Endothelial cell (in vitro differentiated cells): ENCODE measurements around the gene ZNF780B. TPM values are rescaled to one million over a fixed set of nuclear protein-coding genes. Genes with fewer than 3 reads are reported as not detected.

Experiments used
- DNase-seq: peaks from one replicate; pipeline ENCODE4 v3.0.0; 2021; ENCODE audit warnings: low spot score
- H3K27ac Mint-ChIP-seq: one replicate; pipeline ENCODE4 v1.8.0; 2021; ENCODE audit warnings: mixed read lengths, inconsistent platforms; ENCODE audit not compliant: unreplicated experiment
- H3K27me3 Mint-ChIP-seq: one replicate; pipeline ENCODE4 v1.8.0; 2021; ENCODE audit warnings: mild to moderate bottlenecking, moderate library complexity, mixed read lengths, inconsistent platforms; ENCODE audit not compliant: unreplicated experiment
- H3K36me3 Mint-ChIP-seq: one replicate; pipeline ENCODE4 v1.8.0; 2021; ENCODE audit warnings: mild to moderate bottlenecking, low read depth, mixed read lengths, inconsistent platforms; ENCODE audit not compliant: unreplicated experiment
- H3K4me1 Mint-ChIP-seq: one replicate; pipeline ENCODE4 v1.8.0; 2021; ENCODE audit warnings: mild to moderate bottlenecking, mixed read lengths, inconsistent platforms; ENCODE audit not compliant: unreplicated experiment
- H3K4me3 Mint-ChIP-seq: one replicate; pipeline ENCODE4 v1.8.0; 2021; ENCODE audit warnings: mild to moderate bottlenecking, mixed read lengths, inconsistent platforms; ENCODE audit not compliant: unreplicated experiment
- H3K9me3 Mint-ChIP-seq: one replicate; pipeline ENCODE4 v1.8.0; 2021; ENCODE audit warnings: mixed read lengths, inconsistent platforms; ENCODE audit not compliant: unreplicated experiment
- CTCF ChIP-seq: fragments of 200-600 bp; sonication (generic); IDR thresholded peaks from one replicate; pipeline ENCODE4 v1.5.0; 2021; ENCODE audit warnings: antibody characterized with exemption; ENCODE audit not compliant: unreplicated experiment
- total RNA-seq: library from RNA; stranded (reverse); fragmentation: NEBNext Ultra II Directional; extraction: Animal tissue kit (Norgen Biotek cat#: 25700); gene quantifications from one replicate; pipeline ENCODE4 v1.2.1, GENCODE V29; 2021; ENCODE audit not compliant: unreplicated experiment

ZNF780B gene
- total RNA-seq, 1 donor from 2014 or later: 22.6 TPM

- Mint-ChIP-seq H3K27me3 (peaks cover 7% of the 10 kb centered on the region), H3K9me3 (peaks cover 7% of the 10 kb centered on the region), H3K4me3 (no peak overlapping the region), H3K36me3 (peaks cover 6% of the 10 kb centered on the region), H3K27ac (no peak overlapping the region), H3K4me1 (peaks cover 16% of the 10 kb centered on the region)
- TF ChIP-seq CTCF: no peak
- DNase-seq: no peak
Observed at GRCh38 chr19:40059624-40060023, 3.6 kb upstream of the ZNF780B start.

DNA sequence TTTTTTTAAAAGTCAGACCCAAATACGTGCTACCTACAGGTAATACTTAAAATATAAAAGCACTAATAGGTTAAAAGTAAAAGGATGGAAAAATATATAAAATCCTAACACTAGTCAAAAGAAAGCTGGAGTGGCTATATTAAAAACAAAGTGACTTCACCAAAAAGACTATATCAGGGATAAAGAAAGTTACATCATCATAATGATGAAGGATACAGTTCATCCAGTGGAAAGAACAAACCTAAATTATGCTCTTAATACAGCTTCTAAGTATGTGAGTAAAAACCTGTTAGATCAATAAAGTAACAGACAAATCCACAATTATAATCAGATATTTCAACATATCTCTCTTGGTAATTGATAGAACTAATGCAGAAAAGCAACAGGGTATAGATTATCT, 1.1 kb upstream of the ZNF780B start:
- TF ChIP-seq CTCF: no peak
- H3K9me3 Mint-ChIP-seq: peaks cover 7% of the 10 kb centered on the region

GRCh38 chr19:40056505-40056904, 474 bp upstream of the ZNF780B start:
- H3K36me3 Mint-ChIP-seq: peaks cover 6% of the 10 kb centered on the region
- DNase-seq: no peak
- no peak for TF ChIP-seq CTCF
- peak overlapping the region; percentile 71 for H3K27ac Mint-ChIP-seq
- peaks cover 7% of the 10 kb centered on the region for H3K27me3 Mint-ChIP-seq
- H3K9me3 Mint-ChIP-seq: peaks cover 7% of the 10 kb centered on the region
- peak overlapping the region; percentile 100 for H3K4me3 Mint-ChIP-seq
- H3K4me1 Mint-ChIP-seq: peaks cover 18% of the 10 kb centered on the region

More for the DNA sequence above, 1.1 kb upstream of the ZNF780B start:
- no peak for DNase-seq
- Mint-ChIP-seq H3K27me3 (peaks cover 7% of the 10 kb centered on the region), H3K36me3 (peaks cover 6% of the 10 kb centered on the region), H3K27ac (no peak overlapping the region), H3K4me1 (peaks cover 18% of the 10 kb centered on the region), H3K4me3 (peak overlapping the region; percentile 100)

DNA sequence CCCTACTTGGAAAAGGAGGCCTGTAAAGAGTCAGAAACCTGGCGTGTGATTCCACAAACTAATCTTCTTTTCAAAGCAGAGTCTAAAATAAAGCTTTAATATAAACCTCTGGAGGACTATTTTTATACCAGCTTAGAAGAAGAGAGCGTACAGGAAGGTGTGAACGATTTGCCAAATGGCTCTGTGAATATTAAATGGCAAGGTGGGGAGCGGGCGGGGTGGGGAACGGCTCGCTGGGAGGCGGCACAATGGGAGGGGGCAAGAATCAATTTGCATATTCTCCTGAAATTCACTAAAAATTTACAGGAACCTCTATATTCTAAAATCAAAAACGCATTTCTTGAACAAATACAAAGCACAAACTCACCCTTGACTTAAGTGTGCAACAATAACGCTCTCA, 982 bp downstream of the ZNF780B start:
- Mint-ChIP-seq H3K9me3 (peaks cover 7% of the 10 kb centered on the region), H3K4me3 (peak overlapping the region; percentile 100), H3K27ac (peak overlapping the region; percentile 84), H3K4me1 (peaks cover 18% of the 10 kb centered on the region), H3K36me3 (peaks cover 11% of the 10 kb centered on the region), H3K27me3 (peaks cover 7% of the 10 kb centered on the region)
- TF ChIP-seq CTCF: no peak
- no peak for DNase-seq

- TF ChIP-seq CTCF: no peak
- DNase-seq: no peak
- Mint-ChIP-seq H3K9me3 (peaks cover 3% of the 10 kb centered on the region), H3K4me1 (peaks cover 18% of the 10 kb centered on the region), H3K27ac (no peak overlapping the region), H3K36me3 (peaks cover 10% of the 10 kb centered on the region), H3K27me3 (peaks cover 7% of the 10 kb centered on the region), H3K4me3 (peak overlapping the region; percentile 100)
Observed at GRCh38 chr19:40054632-40055031, 1.4 kb downstream of the ZNF780B start.
